ENCODE measurements around the gene PASK.
A peak's percentile ranks its signal among the peaks of the same experiment; 100 is the strongest.

Gene PASK

DNA sequence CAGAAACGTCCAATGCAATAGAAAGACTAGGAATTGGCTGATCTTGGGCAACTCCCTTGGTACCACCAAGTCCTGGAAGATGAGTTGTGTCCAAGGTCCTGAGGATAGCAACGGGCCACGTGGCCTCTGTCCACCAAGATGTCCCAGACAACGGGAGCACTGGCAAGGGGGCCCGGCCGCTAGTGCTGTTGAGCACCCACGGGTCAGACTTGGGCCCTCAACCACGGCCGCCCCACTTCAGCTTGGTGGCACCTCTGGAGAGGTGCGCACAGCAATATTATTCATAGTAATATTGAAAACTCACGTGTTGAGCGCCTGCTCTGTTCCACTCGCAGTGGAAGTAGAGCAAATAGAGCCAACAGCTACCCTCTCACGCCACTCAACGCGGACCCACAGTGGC, 19.0 kb downstream of the PASK start:
- Mint-ChIP-seq H3K9me3 (ENCODE audit: low read depth) (no peaks in the 10 kb centered on the region), H3K36me3 (peaks cover 11% of the 10 kb centered on the region), H3K27me3 (no peaks in the 10 kb centered on the region), H3K4me1 (ENCODE audit: low read depth) (peaks cover 15% of the 10 kb centered on the region), H3K4me3 (no peak overlapping the region), H3K27ac (no peak overlapping the region)

DNA sequence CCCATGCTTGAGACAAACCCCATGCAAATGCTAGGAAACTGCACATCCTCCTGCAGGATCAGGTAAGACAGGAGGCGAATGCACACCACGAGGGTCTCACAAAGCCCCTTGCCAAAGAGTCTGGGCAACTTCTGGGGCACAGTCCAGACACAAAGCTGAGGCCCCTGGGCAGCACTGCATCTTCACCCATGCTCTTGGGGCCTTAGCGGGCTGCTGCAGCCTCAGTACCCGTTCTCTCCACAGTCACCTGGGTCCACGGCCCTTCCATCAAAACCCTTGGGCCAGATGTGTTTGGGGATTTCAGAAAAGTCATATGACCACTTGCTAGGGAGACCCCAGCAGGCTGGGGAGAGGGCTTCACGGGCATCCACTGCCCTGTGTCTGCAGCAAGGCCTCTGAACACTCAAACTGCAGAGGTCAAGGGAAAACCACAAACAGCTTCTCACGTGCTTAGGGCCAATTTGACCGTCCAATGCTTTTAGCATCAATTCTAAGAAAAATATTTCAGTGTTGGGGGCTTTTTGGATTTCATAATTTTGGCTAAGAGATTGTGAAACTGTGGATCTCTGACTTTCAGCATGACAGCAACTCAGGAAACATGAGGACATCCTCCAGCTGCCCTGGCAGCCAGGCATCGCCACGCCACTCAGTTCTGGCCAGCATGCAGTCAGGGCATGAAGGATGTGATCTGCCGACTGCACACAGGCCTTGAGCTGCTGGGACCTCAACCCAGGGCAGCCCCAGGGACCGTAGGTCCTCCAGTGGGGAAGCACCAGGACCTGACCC, 20.0 kb downstream of the PASK start:
- H3K36me3 Mint-ChIP-seq: peaks cover 11% of the 10 kb centered on the region
- no peaks in the 10 kb centered on the region for H3K27me3 Mint-ChIP-seq
- no peaks in the 10 kb centered on the region for H3K9me3 Mint-ChIP-seq (ENCODE audit: low read depth)
- peaks cover 16% of the 10 kb centered on the region for H3K4me1 Mint-ChIP-seq (ENCODE audit: low read depth)
- no peak overlapping the region for H3K4me3 Mint-ChIP-seq
- peak overlapping the region; percentile 34 for H3K27ac Mint-ChIP-seq

DNA sequence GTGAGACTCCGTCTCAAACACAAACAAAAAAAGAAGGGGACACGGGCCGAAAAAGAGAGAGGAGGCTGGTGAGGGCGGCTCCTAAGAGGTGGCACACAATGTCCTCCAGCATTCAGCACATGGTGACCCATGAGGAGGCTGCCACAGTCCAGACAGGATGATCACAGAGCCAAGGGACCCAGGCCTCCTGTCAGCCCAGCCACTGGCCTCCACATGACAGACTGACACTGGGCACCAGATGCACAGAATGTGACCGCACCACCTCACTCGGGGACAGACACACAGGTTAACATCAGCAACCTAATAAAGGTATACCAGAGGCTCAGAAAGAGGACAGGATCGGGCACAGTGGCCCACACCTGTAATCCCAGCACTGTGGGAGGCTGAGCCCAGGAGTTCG, 21.0 kb downstream of the PASK start:
- Mint-ChIP-seq H3K27me3 (no peaks in the 10 kb centered on the region), H3K36me3 (peaks cover 11% of the 10 kb centered on the region), H3K4me3 (peak overlapping the region; percentile 57)

GRCh38 chr2:241126771-241127202, 22.5 kb downstream of the PASK start:
- H3K4me1 Mint-ChIP-seq (ENCODE audit: low read depth): peaks cover 18% of the 10 kb centered on the region

More for the DNA sequence above, 21.0 kb downstream of the PASK start:
- peak overlapping the region; percentile 91 for H3K27ac Mint-ChIP-seq
- H3K9me3 Mint-ChIP-seq (ENCODE audit: low read depth): no peaks in the 10 kb centered on the region
- H3K4me1 Mint-ChIP-seq (ENCODE audit: low read depth): peaks cover 19% of the 10 kb centered on the region

DNA sequence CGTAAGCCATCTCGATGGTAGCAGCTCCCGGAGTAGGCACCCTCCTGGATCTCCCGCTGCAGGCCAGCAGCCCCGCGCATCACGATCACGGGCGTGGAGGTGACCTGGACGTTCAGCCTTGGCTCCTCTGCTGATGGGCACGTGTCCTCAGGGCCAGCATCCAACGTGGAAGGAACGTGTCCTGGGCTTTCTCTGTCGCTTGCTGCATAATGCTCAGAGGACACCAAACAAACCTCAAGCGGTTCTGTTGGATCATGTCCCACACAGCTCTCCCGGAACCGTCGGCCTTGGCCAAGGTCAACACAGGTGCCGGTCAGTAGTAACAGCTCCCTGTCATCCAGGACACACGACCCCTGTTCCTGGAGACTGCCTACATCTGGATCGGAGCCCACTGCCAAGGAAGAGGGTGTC, 23.1 kb downstream of the PASK start:
- no peak overlapping the region for H3K27ac Mint-ChIP-seq
- H3K27me3 Mint-ChIP-seq: no peaks in the 10 kb centered on the region
- no peaks in the 10 kb centered on the region for H3K9me3 Mint-ChIP-seq (ENCODE audit: low read depth)
- H3K36me3 Mint-ChIP-seq: peaks cover 6% of the 10 kb centered on the region
- H3K4me3 Mint-ChIP-seq: no peak overlapping the region
- H3K4me1 Mint-ChIP-seq (ENCODE audit: low read depth): peaks cover 18% of the 10 kb centered on the region

More at GRCh38 chr2:241126771-241127202, 22.5 kb downstream of the PASK start:
- H3K4me3 Mint-ChIP-seq: no peak overlapping the region
- peaks cover 6% of the 10 kb centered on the region for H3K36me3 Mint-ChIP-seq
- no peaks in the 10 kb centered on the region for H3K9me3 Mint-ChIP-seq (ENCODE audit: low read depth)
- no peak overlapping the region for H3K27ac Mint-ChIP-seq
- no peaks in the 10 kb centered on the region for H3K27me3 Mint-ChIP-seq

DNA sequence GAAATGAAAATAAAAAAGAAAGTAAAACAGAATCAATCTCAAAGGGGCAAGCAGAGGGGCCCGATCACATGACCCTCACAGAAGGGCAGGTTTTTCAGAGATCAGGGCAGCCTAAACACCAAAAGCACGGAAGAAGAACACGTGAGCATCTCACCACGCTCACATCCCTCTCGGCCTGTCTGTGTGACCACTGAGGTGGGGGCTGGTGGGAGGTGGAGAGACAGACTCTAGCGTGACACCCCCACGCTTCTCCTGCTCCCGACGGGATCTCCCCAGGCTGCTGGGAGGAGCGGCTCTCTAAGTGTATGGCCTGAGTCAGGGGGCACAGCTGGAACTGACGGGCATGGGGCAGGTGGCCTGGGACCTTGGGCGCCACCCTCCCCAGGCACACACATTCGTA, 23.6 kb downstream of the PASK start:
- H3K9me3 Mint-ChIP-seq (ENCODE audit: low read depth): no peaks in the 10 kb centered on the region
- no peaks in the 10 kb centered on the region for H3K27me3 Mint-ChIP-seq
- peak overlapping the region; percentile 34 for H3K27ac Mint-ChIP-seq
- no peak overlapping the region for H3K4me3 Mint-ChIP-seq
- peaks cover 18% of the 10 kb centered on the region for H3K4me1 Mint-ChIP-seq (ENCODE audit: low read depth)
- H3K36me3 Mint-ChIP-seq: peaks cover 9% of the 10 kb centered on the region

DNA sequence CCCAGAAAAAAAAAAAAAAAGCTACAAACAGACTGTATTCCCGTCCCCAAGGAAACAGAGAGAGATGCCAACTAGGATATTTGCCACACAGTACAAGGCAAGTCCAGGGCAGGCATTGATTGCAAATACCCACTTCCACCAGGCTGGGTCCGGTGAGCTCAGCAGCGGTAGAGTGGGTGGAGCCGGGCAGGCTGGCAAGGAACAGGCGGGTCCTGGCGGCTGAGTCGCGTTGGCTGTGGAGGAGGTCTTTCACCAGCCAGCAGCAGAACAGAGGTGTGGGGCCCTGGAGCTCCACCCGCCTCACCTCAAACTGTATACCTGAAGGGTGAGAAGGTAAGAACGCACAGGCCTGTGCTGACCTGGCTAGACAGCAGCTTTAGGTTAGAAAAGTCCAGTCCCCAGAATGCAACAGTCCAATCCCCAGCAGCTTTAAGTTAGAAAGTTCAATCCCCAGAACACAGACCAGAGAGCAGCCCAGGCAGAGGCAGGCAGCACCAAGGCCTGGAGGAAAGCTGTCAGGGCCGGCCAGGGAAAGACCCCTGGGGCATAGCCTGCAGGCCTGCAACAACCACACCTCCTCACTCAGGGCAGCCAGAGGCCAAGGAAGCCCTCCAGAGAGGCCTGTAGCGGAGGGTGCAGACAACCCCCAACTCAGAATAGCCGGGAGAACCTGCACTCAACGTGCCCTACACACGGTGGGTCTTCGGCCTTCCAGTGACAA, 25.3 kb downstream of the PASK start:
- H3K36me3 Mint-ChIP-seq: peaks cover 11% of the 10 kb centered on the region
- H3K9me3 Mint-ChIP-seq (ENCODE audit: low read depth): no peaks in the 10 kb centered on the region
- no peaks in the 10 kb centered on the region for H3K27me3 Mint-ChIP-seq
- peaks cover 22% of the 10 kb centered on the region for H3K4me1 Mint-ChIP-seq (ENCODE audit: low read depth)
- H3K4me3 Mint-ChIP-seq: no peak overlapping the region
- H3K27ac Mint-ChIP-seq: peak overlapping the region; percentile 58

DNA sequence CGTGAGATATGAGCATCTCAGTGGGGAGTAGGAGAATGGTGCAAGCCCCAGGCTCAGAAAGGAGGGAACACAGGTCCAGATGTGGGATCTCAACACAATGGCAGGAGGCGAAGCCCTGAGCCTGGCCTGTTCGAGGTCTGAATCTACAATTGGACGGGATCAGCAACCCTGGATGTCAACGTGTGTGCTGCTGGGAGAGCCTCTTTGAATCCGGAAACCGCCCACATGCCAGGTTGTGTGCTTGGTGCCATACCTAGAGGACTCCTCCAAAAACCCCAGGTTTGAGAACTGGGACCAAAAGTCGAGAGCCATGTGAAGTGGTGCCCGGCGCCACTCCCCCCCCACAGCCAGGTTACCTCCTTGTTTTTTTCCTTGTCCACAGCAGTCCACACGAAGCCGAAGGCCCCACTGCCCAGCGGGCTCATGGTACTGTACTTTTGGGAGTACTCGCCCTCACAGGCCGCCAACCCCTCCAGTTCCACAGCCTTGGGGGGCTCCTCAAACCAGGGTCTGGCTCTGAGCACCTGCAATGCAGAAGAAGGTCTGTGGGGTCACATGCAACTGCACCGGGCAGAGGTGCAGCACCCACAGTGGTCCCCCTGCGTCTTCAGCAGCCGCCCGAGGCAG, 26.8 kb downstream of the PASK start:
- H3K36me3 Mint-ChIP-seq: peaks cover 13% of the 10 kb centered on the region

GRCh38 chr2:241121008-241121407, 28.3 kb downstream of the PASK start:
- H3K9me3 Mint-ChIP-seq (ENCODE audit: low read depth): no peaks in the 10 kb centered on the region
- peaks cover 17% of the 10 kb centered on the region for H3K36me3 Mint-ChIP-seq
- H3K27ac Mint-ChIP-seq: peak overlapping the region; percentile 30
- peaks cover 12% of the 10 kb centered on the region for H3K4me1 Mint-ChIP-seq (ENCODE audit: low read depth)
- H3K4me3 Mint-ChIP-seq: no peak overlapping the region
- no peaks in the 10 kb centered on the region for H3K27me3 Mint-ChIP-seq

More for the DNA sequence above, 26.8 kb downstream of the PASK start:
- Mint-ChIP-seq H3K4me3 (no peak overlapping the region), H3K4me1 (ENCODE audit: low read depth) (peaks cover 15% of the 10 kb centered on the region), H3K27ac (no peak overlapping the region), H3K9me3 (ENCODE audit: low read depth) (no peaks in the 10 kb centered on the region), H3K27me3 (no peaks in the 10 kb centered on the region)

DNA sequence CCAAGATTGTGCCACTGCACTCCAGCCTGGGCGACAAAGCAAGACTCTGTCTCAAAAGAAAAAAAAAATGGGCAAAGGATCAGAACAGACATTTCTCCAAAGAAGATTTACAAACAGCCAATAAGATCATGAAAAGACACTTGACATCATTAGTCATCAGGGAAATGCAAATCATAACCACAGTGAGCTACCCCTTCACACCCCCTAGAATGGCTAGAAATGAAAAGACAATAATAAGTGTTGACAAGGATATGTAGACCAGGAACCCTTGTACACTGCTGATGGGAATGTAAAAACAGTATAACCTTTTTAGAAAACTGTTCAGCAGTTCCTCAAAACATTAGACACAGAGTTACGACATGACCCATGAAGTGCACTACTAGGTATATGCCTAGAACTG, 28.8 kb downstream of the PASK start:
- no peaks in the 10 kb centered on the region for H3K9me3 Mint-ChIP-seq (ENCODE audit: low read depth)
- H3K27ac Mint-ChIP-seq: no peak overlapping the region
- H3K27me3 Mint-ChIP-seq: no peaks in the 10 kb centered on the region
- no peak overlapping the region for H3K4me3 Mint-ChIP-seq
- H3K36me3 Mint-ChIP-seq: peaks cover 18% of the 10 kb centered on the region
- peaks cover 10% of the 10 kb centered on the region for H3K4me1 Mint-ChIP-seq (ENCODE audit: low read depth)

- no peak overlapping the region for H3K27ac Mint-ChIP-seq
- H3K27me3 Mint-ChIP-seq: no peaks in the 10 kb centered on the region
- no peak overlapping the region for H3K4me3 Mint-ChIP-seq
- H3K36me3 Mint-ChIP-seq: peaks cover 28% of the 10 kb centered on the region
- H3K4me1 Mint-ChIP-seq (ENCODE audit: low read depth): peaks cover 11% of the 10 kb centered on the region
- H3K9me3 Mint-ChIP-seq (ENCODE audit: low read depth): no peaks in the 10 kb centered on the region
These were observed 30.4 kb downstream of the PASK start for GRCh38 chr2:241118737-241119505.

GRCh38 chr2:241116606-241117560, 32.4 kb downstream of the PASK start:
- no peaks in the 10 kb centered on the region for H3K27me3 Mint-ChIP-seq
- H3K4me1 Mint-ChIP-seq (ENCODE audit: low read depth): peaks cover 23% of the 10 kb centered on the region
- peaks cover 30% of the 10 kb centered on the region for H3K36me3 Mint-ChIP-seq
- H3K27ac Mint-ChIP-seq: no peak overlapping the region
- H3K9me3 Mint-ChIP-seq (ENCODE audit: low read depth): no peaks in the 10 kb centered on the region
- H3K4me3 Mint-ChIP-seq: no peak overlapping the region

- H3K27ac Mint-ChIP-seq: peak overlapping the region; percentile 58
- no peak overlapping the region for H3K4me3 Mint-ChIP-seq
- peaks cover 22% of the 10 kb centered on the region for H3K36me3 Mint-ChIP-seq
- H3K9me3 Mint-ChIP-seq (ENCODE audit: low read depth): no peaks in the 10 kb centered on the region
- no peaks in the 10 kb centered on the region for H3K27me3 Mint-ChIP-seq
- peaks cover 35% of the 10 kb centered on the region for H3K4me1 Mint-ChIP-seq (ENCODE audit: low read depth)
These were observed 33.9 kb downstream of the PASK start for GRCh38 chr2:241115361-241115760.

DNA sequence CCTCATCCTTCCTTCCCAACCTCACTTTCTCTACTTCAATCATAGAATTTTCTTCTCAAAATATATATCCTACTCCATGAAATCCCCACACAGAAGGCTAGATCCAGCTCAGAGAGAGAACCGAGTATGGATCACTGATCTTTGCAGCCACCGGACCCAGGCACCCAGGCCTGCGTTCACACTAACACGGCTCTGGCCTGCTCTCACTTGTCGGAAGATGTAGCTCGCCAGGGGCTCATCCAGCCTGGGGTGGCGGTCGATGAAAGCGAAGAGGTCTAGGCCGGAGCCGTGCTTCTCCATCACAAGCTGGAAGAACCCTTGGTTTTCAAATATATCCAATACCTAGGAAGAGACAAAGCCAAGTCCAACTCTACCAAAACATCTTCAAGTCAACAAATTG, 34.4 kb downstream of the PASK start:
- Mint-ChIP-seq H3K27ac (peak overlapping the region; percentile 58), H3K36me3 (peaks cover 21% of the 10 kb centered on the region), H3K27me3 (no peaks in the 10 kb centered on the region), H3K9me3 (ENCODE audit: low read depth) (no peaks in the 10 kb centered on the region), H3K4me1 (ENCODE audit: low read depth) (peaks cover 39% of the 10 kb centered on the region), H3K4me3 (no peak overlapping the region)

Data from activated naive CD8-positive, alpha-beta T cell (primary cell).